Stomach smooth muscle (tissue), 2 donors: ENCODE results near the gene GCNT2.
"Not testable (repeated sequence)": the region's sequence is repeated elsewhere in the genome, so short reads cannot be mapped to it uniquely, and the experiment has no call there.

ENCODE experiments used
- H3K27ac ChIP-seq: one replicate; pipeline ENCODE4 v1.7.0; 2013; ENCODE audit warnings: mild to moderate bottlenecking, low read length, inconsistent platforms
- H3K27me3 ChIP-seq, 2 donors: one replicate each; pipeline ENCODE4 v1.7.0; 2013; ENCODE audit warnings: low read length in 2 of 2; ENCODE audit not compliant: insufficient read depth in 2 of 2, control insufficient read depth in 1 of 2
- H3K36me3 ChIP-seq, 2 donors: one replicate each; pipeline ENCODE4 v1.7.0; 2013; ENCODE audit warnings: low read length in 2 of 2; ENCODE audit not compliant: control insufficient read depth in 2 of 2, insufficient read depth in 2 of 2
- H3K4me1 ChIP-seq: one replicate; pipeline ENCODE4 v1.7.0; 2013; ENCODE audit warnings: low read length; ENCODE audit not compliant: control insufficient read depth, insufficient read depth
- H3K4me3 ChIP-seq, 2 donors: one replicate each; pipeline ENCODE4 v1.7.0; 2013; ENCODE audit warnings: low read length in 2 of 2
- H3K9ac ChIP-seq, 2 donors: one replicate each; pipeline ENCODE4 v1.7.0; 2013; ENCODE audit warnings: low read length in 2 of 2, mild to moderate bottlenecking in 1 of 2
- H3K9me3 ChIP-seq, 2 donors: one replicate each; pipeline ENCODE4 v1.7.0; 2013; ENCODE audit warnings: low read length in 2 of 2; ENCODE audit not compliant: control insufficient read depth in 2 of 2
- donor health status: healthy.
- donor health status: Pancreatic carcinoma.

The GCNT2 gene

GRCh38 chr6:10561611-10562199 lies 40.6 kb downstream of the GCNT2 start:
- Histone ChIP-seq H3K9me3 (no peaks in the 10 kb centered on the region), H3K36me3 (peaks cover 0 to 3% of the 10 kb centered on the region in 2 donors), H3K4me1 (peaks cover 38% of the 10 kb centered on the region), H3K27me3 (no peaks in the 10 kb centered on the region), H3K9ac (peak overlapping the region in 1 of 2 donors; percentile 6), H3K4me3 (peak overlapping the region in 1 of 2 donors; percentile 85), H3K27ac (peak overlapping the region; percentile 49)

- Histone ChIP-seq H3K27me3 (no peaks in the 10 kb centered on the region), H3K9me3 (no peaks in the 10 kb centered on the region), H3K9ac (no peak overlapping the region), H3K27ac (peak overlapping the region; percentile 24), H3K4me1 (peaks cover 44% of the 10 kb centered on the region), H3K36me3 (peaks cover 0 to 7% of the 10 kb centered on the region in 2 donors), H3K4me3 (no peak overlapping the region)
These were observed 44.0 kb downstream of the GCNT2 start for GRCh38 chr6:10564975-10565673.

- H3K9ac ChIP-seq = no peak overlapping the region
- H3K36me3 ChIP-seq = peaks cover 0 to 9% of the 10 kb centered on the region in 2 donors
- peaks cover 40% of the 10 kb centered on the region for H3K4me1 ChIP-seq
- H3K4me3 ChIP-seq = no peak overlapping the region
- no peak overlapping the region for H3K27ac ChIP-seq
- H3K9me3 ChIP-seq = no peaks in the 10 kb centered on the region
- no peaks in the 10 kb centered on the region for H3K27me3 ChIP-seq
These were observed 44.8 kb downstream of the GCNT2 start for GRCh38 chr6:10565913-10566312.

GRCh38 chr6:10567256-10568026 lies 46.3 kb downstream of the GCNT2 start:
- Histone ChIP-seq H3K27me3 (no peaks in the 10 kb centered on the region), H3K9ac (no peak overlapping the region), H3K36me3 (peaks cover 0 to 9% of the 10 kb centered on the region in 2 donors), H3K4me1 (peaks cover 26% of the 10 kb centered on the region), H3K27ac (no peak overlapping the region), H3K9me3 (no peaks in the 10 kb centered on the region), H3K4me3 (no peak overlapping the region)

GRCh38 chr6:10569392-10570127 lies 48.4 kb downstream of the GCNT2 start:
- Histone ChIP-seq H3K4me1 (peaks cover 25% of the 10 kb centered on the region), H3K36me3 (peaks cover 0 to 12% of the 10 kb centered on the region in 2 donors), H3K9ac (no peak overlapping the region), H3K27me3 (no peaks in the 10 kb centered on the region), H3K27ac (no peak overlapping the region), H3K9me3 (no peaks in the 10 kb centered on the region), H3K4me3 (no peak overlapping the region)

GRCh38 chr6:10575519-10575918 lies 54.4 kb downstream of the GCNT2 start:
- H3K4me3 ChIP-seq, H3K27ac ChIP-seq, H3K9me3 ChIP-seq, H3K9ac ChIP-seq, H3K4me1 ChIP-seq, H3K36me3 ChIP-seq, H3K27me3 ChIP-seq: not testable (repeated sequence)

DNA sequence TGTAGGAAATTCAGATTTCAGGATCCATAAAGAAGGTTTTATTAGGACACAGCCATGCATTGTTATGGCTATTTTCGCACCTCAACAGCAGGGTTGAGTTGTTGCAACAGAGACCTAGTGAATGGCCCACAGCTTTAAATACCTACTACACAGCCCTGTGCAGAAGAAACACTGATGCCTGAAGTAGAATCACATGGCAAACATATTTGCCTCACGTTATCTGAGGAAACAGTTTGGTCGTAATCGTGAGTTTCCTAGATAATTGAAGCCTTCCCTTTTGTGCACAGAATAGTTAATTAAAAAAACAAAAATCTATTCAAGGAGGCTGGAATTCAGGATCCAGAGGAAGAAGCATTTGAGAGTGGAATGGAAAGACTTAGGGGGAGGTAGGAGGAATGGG lies 55.1 kb downstream of the GCNT2 start:
- peaks cover 11% of the 10 kb centered on the region for H3K4me1 ChIP-seq
- H3K4me3 ChIP-seq = no peak overlapping the region
- H3K27ac ChIP-seq = no peak overlapping the region
- peaks cover 0 to 3% of the 10 kb centered on the region in 2 donors for H3K36me3 ChIP-seq
- no peak overlapping the region for H3K9ac ChIP-seq
- no peaks in the 10 kb centered on the region for H3K9me3 ChIP-seq
- no peaks in the 10 kb centered on the region for H3K27me3 ChIP-seq

DNA sequence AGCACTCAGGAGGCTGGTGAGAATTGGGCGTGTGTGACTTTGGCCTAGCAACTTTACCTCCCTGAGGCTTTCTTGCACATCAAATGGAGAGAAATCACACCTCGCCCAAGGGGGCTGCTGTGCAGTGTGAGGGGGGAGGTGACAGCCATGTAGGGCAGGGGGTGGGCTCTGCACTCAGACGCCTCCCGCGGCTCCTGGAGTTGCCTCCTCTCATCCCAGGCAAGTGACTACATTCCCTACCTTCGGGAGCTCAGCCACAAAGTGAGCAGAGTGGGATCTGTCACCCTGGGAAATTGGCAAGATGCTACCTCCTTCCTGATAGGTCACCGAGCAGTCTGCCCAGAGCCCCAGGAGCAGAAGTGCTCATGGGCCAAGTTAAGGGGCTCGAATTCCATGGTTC lies 56.0 kb downstream of the GCNT2 start:
- Histone ChIP-seq H3K9me3 (no peaks in the 10 kb centered on the region), H3K36me3 (peaks cover 0 to 3% of the 10 kb centered on the region in 2 donors), H3K4me1 (peaks cover 11% of the 10 kb centered on the region), H3K4me3 (no peak overlapping the region), H3K27me3 (no peaks in the 10 kb centered on the region), H3K9ac (no peak overlapping the region), H3K27ac (no peak overlapping the region)

GRCh38 chr6:10578723-10579122 lies 57.6 kb downstream of the GCNT2 start:
- H3K4me1 ChIP-seq = peaks cover 19% of the 10 kb centered on the region
- H3K27ac ChIP-seq = no peak overlapping the region
- no peaks in the 10 kb centered on the region for H3K27me3 ChIP-seq
- H3K36me3 ChIP-seq = peaks cover 0 to 1% of the 10 kb centered on the region in 2 donors
- no peak overlapping the region for H3K4me3 ChIP-seq
- no peaks in the 10 kb centered on the region for H3K9me3 ChIP-seq
- no peak overlapping the region for H3K9ac ChIP-seq

- Histone ChIP-seq H3K4me1 (peaks cover 22% of the 10 kb centered on the region), H3K9ac (no peak overlapping the region), H3K36me3 (no peaks in the 10 kb centered on the region), H3K4me3 (no peak overlapping the region), H3K27ac (peak overlapping the region; percentile 58), H3K9me3 (no peaks in the 10 kb centered on the region), H3K27me3 (no peaks in the 10 kb centered on the region)
These were observed 58.7 kb downstream of the GCNT2 start for GRCh38 chr6:10579803-10580202.
